GM23338 (cell line): ENCODE measurements around the gene AZGP1. TPM values are rescaled to one million over a fixed set of nuclear protein-coding genes. Genes with fewer than 3 reads are reported as not detected.
A peak's percentile ranks its signal among the peaks of the same experiment; 100 is the strongest.

Experiments
- ATAC-seq: fragments of 200-7000 bp; cut with Tn5 transposase; 3 replicates; pipeline ENCODE4 v1.9.1; 2020
- DNase-seq: peaks from one replicate; pipeline ENCODE4 v3.0.0-alpha.2; 2015; ENCODE audit warnings: low spot score
- H2AFZ ChIP-seq: fragments of 200-600 bp; sonication (generic); 2 replicates; pipeline ENCODE4 v1.8.0; 2016; ENCODE audit warnings: antibody characterized with exemption, mild to moderate bottlenecking, moderate library complexity
- H3F3A ChIP-seq: fragments of 200-600 bp; sonication (generic); replicated peaks from 2 replicates; pipeline ENCODE4 v1.8.0; 2017; ENCODE audit warnings: antibody characterized with exemption, mixed run types, low read depth
- H3K27ac ChIP-seq: fragments of 200-600 bp; sonication (generic); 2 replicates; pipeline ENCODE4 v1.6.1; 2016; ENCODE audit warnings: low read depth
- H3K27me3 ChIP-seq: fragments of 200-600 bp; sonication (generic); 2 replicates; pipeline ENCODE4 v1.8.0; 2016; ENCODE audit warnings: mild to moderate bottlenecking, mixed run types, moderate library complexity; ENCODE audit not compliant: insufficient read depth
- H3K36me3 ChIP-seq: fragments of 200-600 bp; sonication (generic); 2 replicates; pipeline ENCODE4 v1.8.0; 2016; ENCODE audit warnings: mild to moderate bottlenecking; ENCODE audit not compliant: insufficient read depth
- H3K4me1 ChIP-seq: fragments of 200-600 bp; sonication (generic); 2 replicates; pipeline ENCODE4 v1.8.0; 2016; ENCODE audit warnings: mild to moderate bottlenecking, moderate library complexity; ENCODE audit not compliant: insufficient read depth
- H3K4me2 ChIP-seq: fragments of 200-600 bp; sonication (generic); 2 replicates; pipeline ENCODE4 v1.7.1; 2017; ENCODE audit warnings: mixed run types
- H3K4me3 ChIP-seq: fragments of 200-600 bp; sonication (generic); 2 replicates; pipeline ENCODE4 v1.6.1; 2016; ENCODE audit warnings: mixed run types
- H3K79me2 ChIP-seq: fragments of 200-600 bp; sonication (generic); replicated peaks from 2 replicates; pipeline ENCODE4 v1.8.0; 2017; ENCODE audit warnings: mild to moderate bottlenecking; ENCODE audit not compliant: insufficient read depth
- H3K9me2 ChIP-seq: fragments of 200-600 bp; sonication (generic); 2 replicates; pipeline ENCODE4 v1.8.0; 2017; ENCODE audit not compliant: insufficient read depth
- H4K20me1 ChIP-seq: fragments of 200-600 bp; sonication (generic); replicated peaks from 2 replicates; pipeline ENCODE4 v1.8.0; 2017; ENCODE audit warnings: mild to moderate bottlenecking; ENCODE audit not compliant: insufficient read depth
- H3K27ac Mint-ChIP-seq: 2 replicates; pipeline ENCODE4 v1.8.0; 2020; ENCODE audit warnings: inconsistent platforms, mild to moderate bottlenecking, moderate library complexity, mixed read lengths
- H3K27me3 Mint-ChIP-seq: 3 replicates; pipeline ENCODE4 v1.8.0; 2022; ENCODE audit warnings: low read depth, mild to moderate bottlenecking, moderate library complexity, mixed read lengths, inconsistent platforms; ENCODE audit not compliant: insufficient read depth, poor library complexity
- H3K36me3 Mint-ChIP-seq: 3 replicates; pipeline ENCODE4 v1.8.0; 2021; ENCODE audit warnings: low read depth, mild to moderate bottlenecking, inconsistent platforms, moderate library complexity, mixed read lengths
- H3K4me1 Mint-ChIP-seq: 3 replicates; pipeline ENCODE4 v1.8.0; 2020; ENCODE audit warnings: mild to moderate bottlenecking, inconsistent platforms, mixed read lengths
- H3K4me3 Mint-ChIP-seq: 3 replicates; pipeline ENCODE4 v1.8.0; 2021; ENCODE audit warnings: moderate library complexity, mild to moderate bottlenecking, inconsistent platforms, mixed read lengths
- H3K9me3 Mint-ChIP-seq: 3 replicates; pipeline ENCODE4 v1.8.0; 2020; ENCODE audit warnings: moderate library complexity, mild to moderate bottlenecking, inconsistent platforms, mixed read lengths
- EZH2 ChIP-seq: fragments of 200-600 bp; sonication (generic); IDR thresholded peaks from one replicate; pipeline ENCODE4 v1.8.0; 2017; ENCODE audit warnings: antibody characterized with exemption, mild to moderate bottlenecking, low read depth; ENCODE audit not compliant: unreplicated experiment
- EZH2phosphoT487 ChIP-seq: fragments of 200-600 bp; sonication (generic); IDR thresholded peaks from one replicate; pipeline ENCODE4 v1.8.1; 2018; ENCODE audit warnings: antibody characterized with exemption; ENCODE audit not compliant: unreplicated experiment
- JUNB ChIP-seq: IDR thresholded peaks from one replicate; pipeline ENCODE4 v1.6.1; 2016; ENCODE audit warnings: antibody characterized with exemption; ENCODE audit not compliant: unreplicated experiment
- NANOG ChIP-seq: IDR thresholded peaks from 2 replicates; pipeline ENCODE4 v1.6.1; 2016; ENCODE audit warnings: antibody characterized with exemption, borderline replicate concordance
- STAT1 ChIP-seq: IDR thresholded peaks from one replicate; pipeline ENCODE4 v1.6.1; 2016; ENCODE audit warnings: antibody characterized with exemption; ENCODE audit not compliant: unreplicated experiment
- ZNF114 ChIP-seq: fragments of 250-450 bp; sonication (Bioruptor Pico); IDR thresholded peaks from 2 replicates; pipeline ENCODE4 v1.5.0; 2020; ENCODE audit warnings: mild to moderate bottlenecking, moderate library complexity
- polyA plus RNA-seq: library from polyadenylated mRNA; unstranded; fragments of >200 nt; fragmentation: Nextera tagmentation; extraction: Ambion mirVana; gene quantifications from 2 replicates; pipeline ENCODE4 v1.2.1, GENCODE V29; 2016
- total RNA-seq: library from RNA; depleted of rRNA; stranded (reverse); fragments of >200 nt; shearing (Covaris generic); gene quantifications from 2 replicates; pipeline ENCODE4 v1.2.3, GENCODE V29; 2014
- TF ChIP-seq, protein P1 (sequence below), 2 experiments: fragments of 200-600 bp in 1 of 2; sonication (generic) in 1 of 2; conservative IDR thresholded peaks; 2 replicates each; pipeline versions ENCODE4 v1.5.1 to v1.6.1; 2016 to 2017; ENCODE audit warnings: antibody characterized with exemption in 2 of 2, low read depth in 2 of 2, mild to moderate bottlenecking in 2 of 2, moderate library complexity in 1 of 2
- TF ChIP-seq, protein P2 (sequence below): IDR thresholded peaks from one replicate; pipeline ENCODE4 v1.6.1; 2018; ENCODE audit warnings: antibody characterized with exemption; ENCODE audit not compliant: unreplicated experiment
- TF ChIP-seq, protein P3 (sequence below): fragments of 250-450 bp; sonication (Bioruptor Pico); IDR thresholded peaks from 2 replicates; pipeline ENCODE4 v1.5.0; 2020; ENCODE audit warnings: mild to moderate bottlenecking, moderate library complexity
- TF ChIP-seq, protein P4 (sequence below): IDR thresholded peaks from 2 replicates; pipeline ENCODE4 v1.6.1; 2016; ENCODE audit warnings: antibody characterized with exemption

AZGP1 gene
- total and polyA plus RNA-seq, 2 experiments from 2014 or later: 0.17 to 1.3 TPM

DNA sequence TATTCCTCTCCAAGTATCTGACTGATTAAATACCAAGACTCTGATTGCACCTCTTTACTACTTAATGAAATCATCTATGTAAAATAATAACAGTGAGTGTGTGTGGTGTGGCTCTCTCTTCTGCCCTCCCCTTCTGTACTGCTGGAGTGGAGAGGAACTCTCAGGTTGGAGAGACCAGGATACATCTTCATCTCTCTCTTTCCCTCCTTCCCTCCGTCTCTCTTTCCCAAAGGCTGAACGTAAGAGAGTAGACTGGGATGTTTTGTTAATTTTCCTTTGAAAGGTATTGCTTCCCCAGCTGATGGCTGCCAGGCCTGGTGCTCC is 46.1 kb downstream of the AZGP1 start:
- no peaks in the 10 kb centered on the region for H3K9me3 Mint-ChIP-seq
- H3K4me1 Mint-ChIP-seq: peaks cover 37% of the 10 kb centered on the region
- DNase-seq: no peak
- H3K27me3 ChIP-seq: no peaks in the 10 kb centered on the region
- TF ChIP-seq JUNB (no peak), EZH2phosphoT487 (no peak), EZH2 (no peak), STAT1 (no peak), NANOG (no peak), ZNF114 (CRISPR knock-in tag) (no peak)
- TF ChIP-seq, protein P1, sequence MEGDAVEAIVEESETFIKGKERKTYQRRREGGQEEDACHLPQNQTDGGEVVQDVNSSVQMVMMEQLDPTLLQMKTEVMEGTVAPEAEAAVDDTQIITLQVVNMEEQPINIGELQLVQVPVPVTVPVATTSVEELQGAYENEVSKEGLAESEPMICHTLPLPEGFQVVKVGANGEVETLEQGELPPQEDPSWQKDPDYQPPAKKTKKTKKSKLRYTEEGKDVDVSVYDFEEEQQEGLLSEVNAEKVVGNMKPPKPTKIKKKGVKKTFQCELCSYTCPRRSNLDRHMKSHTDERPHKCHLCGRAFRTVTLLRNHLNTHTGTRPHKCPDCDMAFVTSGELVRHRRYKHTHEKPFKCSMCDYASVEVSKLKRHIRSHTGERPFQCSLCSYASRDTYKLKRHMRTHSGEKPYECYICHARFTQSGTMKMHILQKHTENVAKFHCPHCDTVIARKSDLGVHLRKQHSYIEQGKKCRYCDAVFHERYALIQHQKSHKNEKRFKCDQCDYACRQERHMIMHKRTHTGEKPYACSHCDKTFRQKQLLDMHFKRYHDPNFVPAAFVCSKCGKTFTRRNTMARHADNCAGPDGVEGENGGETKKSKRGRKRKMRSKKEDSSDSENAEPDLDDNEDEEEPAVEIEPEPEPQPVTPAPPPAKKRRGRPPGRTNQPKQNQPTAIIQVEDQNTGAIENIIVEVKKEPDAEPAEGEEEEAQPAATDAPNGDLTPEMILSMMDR (conservative IDR thresholded peaks at IDR 0.05; ENCODE audit: low read depth in 2 of 2): no peak
- TF ChIP-seq, protein P2, sequence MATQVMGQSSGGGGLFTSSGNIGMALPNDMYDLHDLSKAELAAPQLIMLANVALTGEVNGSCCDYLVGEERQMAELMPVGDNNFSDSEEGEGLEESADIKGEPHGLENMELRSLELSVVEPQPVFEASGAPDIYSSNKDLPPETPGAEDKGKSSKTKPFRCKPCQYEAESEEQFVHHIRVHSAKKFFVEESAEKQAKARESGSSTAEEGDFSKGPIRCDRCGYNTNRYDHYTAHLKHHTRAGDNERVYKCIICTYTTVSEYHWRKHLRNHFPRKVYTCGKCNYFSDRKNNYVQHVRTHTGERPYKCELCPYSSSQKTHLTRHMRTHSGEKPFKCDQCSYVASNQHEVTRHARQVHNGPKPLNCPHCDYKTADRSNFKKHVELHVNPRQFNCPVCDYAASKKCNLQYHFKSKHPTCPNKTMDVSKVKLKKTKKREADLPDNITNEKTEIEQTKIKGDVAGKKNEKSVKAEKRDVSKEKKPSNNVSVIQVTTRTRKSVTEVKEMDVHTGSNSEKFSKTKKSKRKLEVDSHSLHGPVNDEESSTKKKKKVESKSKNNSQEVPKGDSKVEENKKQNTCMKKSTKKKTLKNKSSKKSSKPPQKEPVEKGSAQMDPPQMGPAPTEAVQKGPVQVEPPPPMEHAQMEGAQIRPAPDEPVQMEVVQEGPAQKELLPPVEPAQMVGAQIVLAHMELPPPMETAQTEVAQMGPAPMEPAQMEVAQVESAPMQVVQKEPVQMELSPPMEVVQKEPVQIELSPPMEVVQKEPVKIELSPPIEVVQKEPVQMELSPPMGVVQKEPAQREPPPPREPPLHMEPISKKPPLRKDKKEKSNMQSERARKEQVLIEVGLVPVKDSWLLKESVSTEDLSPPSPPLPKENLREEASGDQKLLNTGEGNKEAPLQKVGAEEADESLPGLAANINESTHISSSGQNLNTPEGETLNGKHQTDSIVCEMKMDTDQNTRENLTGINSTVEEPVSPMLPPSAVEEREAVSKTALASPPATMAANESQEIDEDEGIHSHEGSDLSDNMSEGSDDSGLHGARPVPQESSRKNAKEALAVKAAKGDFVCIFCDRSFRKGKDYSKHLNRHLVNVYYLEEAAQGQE: no peak
- TF ChIP-seq, protein P3, sequence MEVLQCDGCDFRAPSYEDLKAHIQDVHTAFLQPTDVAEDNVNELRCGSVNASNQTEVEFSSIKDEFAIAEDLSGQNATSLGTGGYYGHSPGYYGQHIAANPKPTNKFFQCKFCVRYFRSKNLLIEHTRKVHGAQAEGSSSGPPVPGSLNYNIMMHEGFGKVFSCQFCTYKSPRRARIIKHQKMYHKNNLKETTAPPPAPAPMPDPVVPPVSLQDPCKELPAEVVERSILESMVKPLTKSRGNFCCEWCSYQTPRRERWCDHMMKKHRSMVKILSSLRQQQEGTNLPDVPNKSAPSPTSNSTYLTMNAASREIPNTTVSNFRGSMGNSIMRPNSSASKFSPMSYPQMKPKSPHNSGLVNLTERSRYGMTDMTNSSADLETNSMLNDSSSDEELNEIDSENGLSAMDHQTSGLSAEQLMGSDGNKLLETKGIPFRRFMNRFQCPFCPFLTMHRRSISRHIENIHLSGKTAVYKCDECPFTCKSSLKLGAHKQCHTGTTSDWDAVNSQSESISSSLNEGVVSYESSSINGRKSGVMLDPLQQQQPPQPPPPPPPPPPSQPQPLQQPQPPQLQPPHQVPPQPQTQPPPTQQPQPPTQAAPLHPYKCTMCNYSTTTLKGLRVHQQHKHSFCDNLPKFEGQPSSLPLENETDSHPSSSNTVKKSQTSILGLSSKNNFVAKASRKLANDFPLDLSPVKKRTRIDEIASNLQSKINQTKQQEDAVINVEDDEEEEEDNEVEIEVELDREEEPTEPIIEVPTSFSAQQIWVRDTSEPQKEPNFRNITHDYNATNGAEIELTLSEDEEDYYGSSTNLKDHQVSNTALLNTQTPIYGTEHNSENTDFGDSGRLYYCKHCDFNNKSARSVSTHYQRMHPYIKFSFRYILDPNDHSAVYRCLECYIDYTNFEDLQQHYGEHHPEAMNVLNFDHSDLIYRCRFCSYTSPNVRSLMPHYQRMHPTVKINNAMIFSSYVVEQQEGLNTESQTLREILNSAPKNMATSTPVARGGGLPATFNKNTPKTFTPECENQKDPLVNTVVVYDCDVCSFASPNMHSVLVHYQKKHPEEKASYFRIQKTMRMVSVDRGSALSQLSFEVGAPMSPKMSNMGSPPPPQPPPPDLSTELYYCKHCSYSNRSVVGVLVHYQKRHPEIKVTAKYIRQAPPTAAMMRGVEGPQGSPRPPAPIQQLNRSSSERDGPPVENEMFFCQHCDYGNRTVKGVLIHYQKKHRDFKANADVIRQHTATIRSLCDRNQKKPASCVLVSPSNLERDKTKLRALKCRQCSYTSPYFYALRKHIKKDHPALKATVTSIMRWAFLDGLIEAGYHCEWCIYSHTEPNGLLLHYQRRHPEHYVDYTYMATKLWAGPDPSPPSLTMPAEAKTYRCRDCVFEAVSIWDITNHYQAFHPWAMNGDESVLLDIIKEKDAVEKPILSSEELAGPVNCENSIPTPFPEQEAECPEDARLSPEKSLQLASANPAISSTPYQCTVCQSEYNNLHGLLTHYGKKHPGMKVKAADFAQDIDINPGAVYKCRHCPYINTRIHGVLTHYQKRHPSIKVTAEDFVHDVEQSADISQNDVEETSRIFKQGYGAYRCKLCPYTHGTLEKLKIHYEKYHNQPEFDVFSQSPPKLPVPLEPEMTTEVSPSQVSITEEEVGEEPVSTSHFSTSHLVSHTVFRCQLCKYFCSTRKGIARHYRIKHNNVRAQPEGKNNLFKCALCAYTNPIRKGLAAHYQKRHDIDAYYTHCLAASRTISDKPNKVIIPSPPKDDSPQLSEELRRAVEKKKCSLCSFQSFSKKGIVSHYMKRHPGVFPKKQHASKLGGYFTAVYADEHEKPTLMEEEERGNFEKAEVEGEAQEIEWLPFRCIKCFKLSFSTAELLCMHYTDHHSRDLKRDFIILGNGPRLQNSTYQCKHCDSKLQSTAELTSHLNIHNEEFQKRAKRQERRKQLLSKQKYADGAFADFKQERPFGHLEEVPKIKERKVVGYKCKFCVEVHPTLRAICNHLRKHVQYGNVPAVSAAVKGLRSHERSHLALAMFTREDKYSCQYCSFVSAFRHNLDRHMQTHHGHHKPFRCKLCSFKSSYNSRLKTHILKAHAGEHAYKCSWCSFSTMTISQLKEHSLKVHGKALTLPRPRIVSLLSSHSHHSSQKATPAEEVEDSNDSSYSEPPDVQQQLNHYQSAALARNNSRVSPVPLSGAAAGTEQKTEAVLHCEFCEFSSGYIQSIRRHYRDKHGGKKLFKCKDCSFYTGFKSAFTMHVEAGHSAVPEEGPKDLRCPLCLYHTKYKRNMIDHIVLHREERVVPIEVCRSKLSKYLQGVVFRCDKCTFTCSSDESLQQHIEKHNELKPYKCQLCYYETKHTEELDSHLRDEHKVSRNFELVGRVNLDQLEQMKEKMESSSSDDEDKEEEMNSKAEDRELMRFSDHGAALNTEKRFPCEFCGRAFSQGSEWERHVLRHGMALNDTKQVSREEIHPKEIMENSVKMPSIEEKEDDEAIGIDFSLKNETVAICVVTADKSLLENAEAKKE (CRISPR knock-in tag): no peak
- TF ChIP-seq, protein P4, sequence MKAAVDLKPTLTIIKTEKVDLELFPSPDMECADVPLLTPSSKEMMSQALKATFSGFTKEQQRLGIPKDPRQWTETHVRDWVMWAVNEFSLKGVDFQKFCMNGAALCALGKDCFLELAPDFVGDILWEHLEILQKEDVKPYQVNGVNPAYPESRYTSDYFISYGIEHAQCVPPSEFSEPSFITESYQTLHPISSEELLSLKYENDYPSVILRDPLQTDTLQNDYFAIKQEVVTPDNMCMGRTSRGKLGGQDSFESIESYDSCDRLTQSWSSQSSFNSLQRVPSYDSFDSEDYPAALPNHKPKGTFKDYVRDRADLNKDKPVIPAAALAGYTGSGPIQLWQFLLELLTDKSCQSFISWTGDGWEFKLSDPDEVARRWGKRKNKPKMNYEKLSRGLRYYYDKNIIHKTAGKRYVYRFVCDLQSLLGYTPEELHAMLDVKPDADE: no peak
- H3K4me1 ChIP-seq: peaks cover 9% of the 10 kb centered on the region
- H3K4me3 Mint-ChIP-seq: peak overlapping the region; percentile 65
- no peaks in the 10 kb centered on the region for H3K79me2 ChIP-seq
- peak overlapping the region; percentile 29; the same call in 1 of the 2 replicates for H2AFZ ChIP-seq
- peak overlapping the region; percentile 70; the same call in 1 of the 2 replicates for H3K4me2 ChIP-seq
- no peak overlapping the region for H3K27ac Mint-ChIP-seq
- H3K27ac ChIP-seq: no peak overlapping the region; the same call in 1 of the 2 replicates
- no peaks in the 10 kb centered on the region for H4K20me1 ChIP-seq
- H3K36me3 ChIP-seq: no peaks in the 10 kb centered on the region
- H3K4me3 ChIP-seq: peak overlapping the region; percentile 49
- peaks cover 24% of the 10 kb centered on the region for H3K9me2 ChIP-seq
- no peaks in the 10 kb centered on the region for H3F3A ChIP-seq
- peak; percentile 10; the same call in 1 of the 3 replicates for ATAC-seq
- peaks cover 12% of the 10 kb centered on the region for H3K27me3 Mint-ChIP-seq
- H3K36me3 Mint-ChIP-seq: peaks cover 6% of the 10 kb centered on the region; the same call in 2 of the 3 replicates
